Activated T-cell treated with anti-CD3 and anti-CD28 coated beads for 48 hours (primary cell): ENCODE data around the gene DYNC2H1.
"Not testable (repeated sequence)": the region's sequence is repeated elsewhere in the genome, so short reads cannot be mapped to it uniquely, and the experiment has no call there.

Experiments used
- DNase-seq: peaks from one replicate; pipeline ENCODE4 v3.0.0-alpha.2; 2020; ENCODE audit warnings: low read depth

Gene DYNC2H1

DNA sequence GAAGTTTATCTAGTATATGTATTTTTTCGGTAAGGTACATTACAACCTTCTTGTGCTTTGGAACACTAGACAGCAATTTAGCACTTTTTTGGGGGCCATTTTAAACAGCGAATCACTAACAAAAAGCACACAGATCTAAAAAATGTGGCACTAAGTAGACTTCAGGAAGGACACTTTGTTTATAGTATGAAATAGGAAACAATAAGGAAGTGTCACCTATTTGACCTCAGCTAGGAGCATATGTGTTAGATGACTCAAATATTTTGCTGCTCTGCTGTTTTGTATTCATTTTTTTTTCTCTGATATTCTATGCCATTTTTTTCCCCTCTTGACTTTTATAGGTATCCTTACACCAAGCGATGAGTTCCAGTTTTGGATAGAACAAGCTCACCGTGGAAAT lies 5.6 kb downstream of the DYNC2H1 start:
- DNase-seq = no peak

DNA sequence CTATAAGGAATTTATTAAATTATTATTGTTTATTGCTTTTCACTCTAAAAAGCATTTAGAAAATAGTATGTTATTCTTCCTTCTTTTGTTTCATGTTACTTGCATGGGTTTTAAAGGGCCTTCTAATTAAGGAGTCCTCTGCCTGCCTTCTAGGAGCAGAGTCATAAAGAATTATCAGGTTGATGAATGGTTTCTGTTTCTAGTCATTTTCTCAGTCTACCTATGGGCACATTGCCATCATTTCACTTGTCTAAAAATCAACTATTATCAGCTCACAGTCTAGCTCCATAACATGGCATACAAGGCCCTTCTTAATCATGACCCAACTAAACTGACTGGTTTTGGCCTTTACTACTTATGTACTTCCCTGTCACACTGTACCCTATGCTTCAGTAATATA lies 16.2 kb downstream of the DYNC2H1 start:
- DNase-seq = no peak

DNA sequence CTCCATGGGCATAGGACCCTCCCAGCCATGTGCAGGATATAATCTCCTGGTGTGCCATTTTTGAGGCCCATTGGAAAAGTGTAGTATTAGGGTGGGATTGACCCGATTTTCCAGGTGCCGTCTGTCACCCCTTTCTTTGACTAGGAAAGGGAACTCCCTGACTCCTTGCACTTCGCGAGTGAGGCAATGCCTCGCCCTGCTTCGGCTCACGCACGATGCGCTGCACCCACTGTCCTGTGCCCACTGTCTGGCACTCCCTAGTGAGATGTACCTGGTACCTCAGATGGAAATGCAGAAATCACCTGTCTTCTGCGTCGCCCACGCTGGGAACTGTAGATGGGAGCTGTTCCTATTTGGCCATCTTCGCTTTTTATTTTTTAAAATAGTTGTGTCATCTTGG lies 32.8 kb downstream of the DYNC2H1 start:
- DNase-seq = not testable (repeated sequence)

DNA sequence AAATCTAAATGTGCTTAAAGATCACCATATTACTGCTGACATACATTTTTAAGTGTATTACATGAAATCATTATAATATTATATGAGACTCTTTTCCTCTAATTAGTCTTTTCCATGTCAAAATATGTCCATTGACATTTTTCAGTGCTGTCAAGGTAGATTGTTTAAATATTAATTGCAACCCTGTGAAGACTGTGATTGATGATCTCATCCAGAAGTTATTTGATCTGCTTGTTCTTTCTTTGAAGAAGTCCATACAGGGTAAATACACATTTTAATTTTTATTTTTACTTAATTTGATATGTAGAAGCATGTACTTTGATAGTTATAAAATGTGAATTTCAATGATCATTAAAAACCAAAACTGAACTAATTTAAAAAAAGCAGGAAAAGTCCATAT lies 38.4 kb downstream of the DYNC2H1 start:
- DNase-seq = no peak

DNA sequence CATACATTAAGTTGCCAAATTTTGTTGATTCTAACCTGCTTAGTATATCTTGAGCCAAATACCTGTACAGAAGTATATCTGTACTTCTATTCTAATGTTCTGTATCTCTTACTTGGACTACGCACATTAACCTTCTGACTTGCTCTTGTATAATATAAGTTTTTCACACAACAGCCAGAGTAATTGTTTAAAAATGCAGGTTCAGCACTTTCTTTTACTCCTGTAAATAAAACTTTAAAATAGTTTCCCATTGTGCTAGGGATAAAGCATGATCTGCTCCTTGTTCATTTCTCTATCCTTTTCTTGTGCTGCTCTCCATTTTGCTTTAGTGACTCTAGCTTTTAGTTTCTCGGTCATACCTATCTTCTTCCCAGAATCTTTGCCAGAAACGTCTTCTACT lies 48.3 kb downstream of the DYNC2H1 start:
- no peak for DNase-seq

DNA sequence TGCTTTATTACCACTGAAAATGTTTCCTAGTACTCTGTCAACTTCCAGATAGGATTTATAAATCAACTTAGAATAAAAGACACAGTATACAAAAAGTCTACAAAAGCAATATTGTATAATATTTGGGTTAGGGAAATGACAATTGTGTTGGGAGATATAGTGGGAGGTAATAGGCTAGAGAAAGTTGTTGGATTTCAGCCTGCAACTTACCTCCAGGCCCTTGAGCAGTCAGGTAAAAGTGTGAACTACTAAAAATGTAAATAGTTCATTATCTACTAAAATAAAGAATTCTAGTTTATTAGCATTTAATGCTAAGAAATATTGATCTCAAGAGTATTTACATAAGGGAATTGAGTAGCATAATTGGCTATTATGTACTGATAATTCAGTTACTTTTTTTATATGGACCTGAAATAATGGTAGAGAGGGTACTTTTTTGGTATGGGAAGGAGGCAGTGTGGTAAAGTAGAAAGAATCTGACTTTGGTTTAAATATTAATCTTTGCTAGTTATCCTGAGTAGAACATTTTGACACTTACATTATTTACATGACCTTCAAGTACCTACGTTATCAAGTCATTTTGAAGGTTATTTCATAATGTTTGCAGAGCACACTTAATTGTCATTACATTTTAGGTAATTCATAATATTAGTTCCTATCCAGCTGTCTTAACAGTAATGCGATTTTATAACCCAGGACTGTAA lies 55.0 kb downstream of the DYNC2H1 start:
- no peak for DNase-seq

DNA sequence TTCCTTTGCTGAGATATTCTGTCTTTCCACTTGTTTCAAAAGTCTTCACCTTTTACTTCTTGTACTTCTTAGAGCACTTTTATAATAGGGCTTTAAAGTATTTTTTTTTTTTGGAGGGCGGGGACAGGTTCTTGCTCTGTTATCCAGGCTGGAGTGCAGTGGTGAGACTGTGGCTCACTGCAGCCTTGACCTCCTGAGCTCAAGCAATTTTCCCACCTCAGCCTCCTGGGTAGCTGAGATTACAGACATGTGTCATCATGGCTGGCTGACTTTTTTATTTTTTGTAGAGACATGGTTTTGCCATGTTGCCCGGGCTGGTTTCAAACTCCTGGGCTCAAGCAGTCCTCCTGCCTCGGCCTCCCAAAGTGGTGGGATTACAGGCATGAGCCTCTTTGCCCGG lies 57.9 kb downstream of the DYNC2H1 start:
- no peak for DNase-seq

DNA sequence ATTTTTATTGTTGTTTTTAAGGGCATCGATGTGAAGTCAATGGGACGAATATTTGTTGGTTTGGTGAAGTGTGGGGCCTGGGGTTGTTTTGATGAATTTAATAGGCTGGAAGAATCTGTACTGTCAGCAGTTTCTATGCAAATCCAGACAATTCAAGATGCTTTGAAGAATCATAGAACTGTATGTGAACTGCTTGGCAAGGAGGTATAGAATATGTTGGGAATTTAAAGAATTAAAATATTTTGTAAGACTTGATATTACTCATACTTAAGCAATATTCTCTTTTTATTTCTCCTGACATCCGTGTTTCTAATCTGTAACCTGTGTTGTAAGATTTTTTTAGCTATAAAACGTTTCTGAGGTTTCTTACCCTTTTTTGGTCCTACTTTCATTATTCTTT lies 61.6 kb downstream of the DYNC2H1 start:
- DNase-seq = no peak

DNA sequence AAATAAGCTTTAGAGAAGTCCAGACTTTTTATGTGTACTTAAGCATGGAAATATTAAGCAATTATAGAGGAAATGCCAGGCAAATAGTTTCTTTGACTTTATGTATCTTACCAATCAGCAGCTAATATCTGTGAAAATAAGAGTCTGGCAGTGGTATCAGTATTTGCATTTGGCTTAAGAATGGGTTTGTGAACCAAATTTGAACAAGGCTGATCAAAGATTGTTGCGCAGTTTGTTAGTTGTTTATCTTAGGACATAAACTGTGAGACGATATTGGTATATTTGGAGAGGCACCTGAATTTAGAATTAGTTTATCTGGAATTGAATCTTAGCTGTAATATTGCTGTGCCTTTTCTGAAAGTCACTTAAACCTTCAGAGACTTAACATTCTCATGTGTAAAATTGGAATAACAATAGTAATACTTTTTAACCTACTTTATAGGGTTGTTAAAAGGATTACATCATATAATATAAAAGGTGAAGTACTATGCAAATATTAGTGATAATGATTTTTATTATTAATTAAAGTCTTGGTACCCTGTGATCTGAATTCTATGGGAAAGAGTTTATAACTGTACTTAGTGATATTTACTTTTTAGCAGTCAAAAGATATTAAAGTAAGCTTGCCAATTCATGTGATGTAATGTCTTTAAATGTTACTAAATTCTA lies 66.4 kb downstream of the DYNC2H1 start:
- DNase-seq = no peak

DNA sequence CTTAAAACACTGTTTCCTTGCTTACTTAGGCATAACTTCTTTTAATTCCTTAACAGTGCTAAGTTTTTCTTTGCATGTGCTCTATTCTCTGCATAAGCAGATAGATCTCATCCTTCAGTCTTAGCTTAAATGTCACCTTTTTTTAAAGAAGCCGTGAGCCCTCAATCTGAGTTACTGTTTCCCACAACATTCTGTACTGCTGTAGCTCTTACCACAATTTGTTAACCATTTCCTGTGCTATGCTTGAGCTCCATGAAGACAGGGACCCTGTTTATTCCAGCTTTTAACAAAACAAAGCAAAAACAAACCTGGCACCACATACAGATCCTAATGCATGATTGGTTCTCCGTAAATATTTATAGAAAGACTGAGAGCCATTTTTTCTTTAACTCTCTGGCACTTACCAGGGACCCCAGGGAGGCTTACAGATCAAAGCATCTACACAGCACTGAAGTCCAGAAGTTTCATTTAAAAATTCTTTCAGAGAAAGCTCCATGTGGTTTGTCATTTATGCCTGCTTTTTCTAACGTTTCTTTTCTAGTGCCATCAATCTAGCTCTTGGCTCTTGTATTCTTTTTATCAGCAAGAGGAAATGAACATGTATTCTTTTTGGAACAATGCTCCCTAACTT lies 74.9 kb downstream of the DYNC2H1 start:
- no peak for DNase-seq

DNA sequence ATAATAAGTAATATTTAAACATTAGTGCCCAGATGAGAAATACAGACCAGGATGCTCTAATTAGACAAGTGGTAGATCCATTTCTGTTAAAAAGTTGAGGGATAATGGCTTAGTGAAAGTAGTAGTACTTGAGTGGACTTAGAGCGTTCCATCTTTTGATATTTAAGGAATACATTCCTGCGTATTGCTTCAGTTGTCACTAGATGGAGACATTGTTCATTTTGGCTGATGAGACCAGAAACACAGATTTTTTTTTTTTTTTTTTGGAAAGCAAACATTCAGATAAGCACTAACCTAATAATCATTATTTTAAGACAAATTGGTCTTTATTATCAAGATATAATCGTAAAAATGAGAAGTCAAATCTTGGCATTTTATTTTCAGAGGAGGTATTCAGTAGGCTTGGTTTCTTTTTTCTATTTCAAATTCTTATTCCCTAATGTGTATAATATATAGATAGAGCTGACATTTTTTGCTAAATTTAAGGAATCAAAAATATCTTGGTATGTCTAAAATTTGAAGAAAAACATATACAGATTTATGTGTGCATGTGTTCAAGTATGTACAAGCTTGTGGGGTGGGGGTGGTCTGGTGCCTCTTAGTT lies 92.9 kb downstream of the DYNC2H1 start:
- DNase-seq = no peak

DNA sequence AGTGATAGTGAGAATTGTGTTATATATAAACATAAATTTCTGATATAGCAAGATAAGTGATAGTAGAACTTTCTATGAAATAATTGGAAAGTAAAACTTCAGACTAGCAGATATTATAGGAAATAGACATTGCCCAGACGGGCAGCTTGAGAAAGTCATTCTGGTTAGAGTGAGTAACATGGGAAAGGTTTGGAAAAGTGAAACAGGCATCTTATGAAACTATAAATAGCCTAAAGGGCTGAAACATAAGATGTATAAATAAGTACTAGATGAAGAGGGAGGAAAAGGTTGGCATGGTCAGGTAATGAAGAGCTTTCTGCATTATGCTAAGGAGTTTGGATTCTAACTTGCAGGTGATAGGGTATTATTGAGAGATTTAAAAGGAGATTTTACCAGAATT lies 101.3 kb downstream of the DYNC2H1 start:
- DNase-seq = no peak

DNA sequence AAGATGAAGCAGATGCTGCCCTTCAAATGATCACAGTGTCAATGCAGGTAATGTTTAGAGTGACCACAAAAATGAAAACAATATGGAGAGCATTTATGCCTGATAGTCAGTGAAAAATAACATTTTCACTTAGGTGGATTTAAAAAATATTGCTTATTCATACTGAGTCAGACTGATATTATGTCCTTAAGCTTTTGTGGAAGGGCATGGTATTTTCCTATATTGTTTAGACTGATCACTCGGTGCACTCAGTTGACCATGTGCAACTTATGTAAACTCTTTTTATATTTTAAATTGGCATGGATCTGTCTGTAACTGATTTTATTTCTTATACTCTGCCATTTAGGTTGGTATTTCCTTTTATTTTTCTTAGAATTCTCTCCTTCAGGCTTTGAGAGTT lies 106.6 kb downstream of the DYNC2H1 start:
- DNase-seq = no peak

DNA sequence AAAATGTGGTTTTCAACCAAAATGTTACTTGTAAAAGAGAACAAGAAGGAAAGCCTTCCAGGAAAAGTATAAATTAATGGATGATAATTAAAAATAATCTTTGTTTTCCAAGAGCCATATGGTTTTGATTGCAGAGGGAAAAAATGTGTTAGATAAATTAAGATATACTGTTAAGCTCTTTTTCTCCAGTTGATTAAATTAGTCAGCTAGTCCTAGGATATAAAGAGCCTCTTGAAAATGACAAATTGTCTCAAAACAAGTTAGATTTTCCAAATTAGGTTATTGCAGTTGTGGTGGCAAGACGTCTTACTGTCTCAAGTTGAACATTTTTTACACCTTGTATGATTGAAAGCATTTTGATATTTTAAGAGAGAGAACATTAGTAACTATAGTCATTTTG lies 110.9 kb downstream of the DYNC2H1 start:
- no peak for DNase-seq

DNA sequence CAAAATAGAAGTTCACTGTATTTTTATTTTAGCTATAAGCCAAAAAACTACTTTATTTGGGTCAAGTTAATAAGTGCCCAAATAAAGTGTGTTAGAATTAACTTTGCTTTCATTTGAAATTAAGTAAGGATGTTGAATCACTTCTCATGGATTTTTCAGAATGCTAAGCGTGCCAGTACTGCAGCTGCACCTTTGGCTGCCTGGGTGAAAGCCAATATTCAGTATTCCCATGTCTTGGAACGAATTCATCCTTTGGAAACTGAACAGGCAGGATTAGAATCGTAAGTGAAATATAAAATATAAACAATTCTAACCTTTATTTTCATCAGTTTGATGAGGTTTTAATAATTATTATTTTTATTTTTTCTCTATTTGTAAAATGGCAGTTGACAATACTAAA lies 113.6 kb downstream of the DYNC2H1 start:
- DNase-seq = no peak

DNA sequence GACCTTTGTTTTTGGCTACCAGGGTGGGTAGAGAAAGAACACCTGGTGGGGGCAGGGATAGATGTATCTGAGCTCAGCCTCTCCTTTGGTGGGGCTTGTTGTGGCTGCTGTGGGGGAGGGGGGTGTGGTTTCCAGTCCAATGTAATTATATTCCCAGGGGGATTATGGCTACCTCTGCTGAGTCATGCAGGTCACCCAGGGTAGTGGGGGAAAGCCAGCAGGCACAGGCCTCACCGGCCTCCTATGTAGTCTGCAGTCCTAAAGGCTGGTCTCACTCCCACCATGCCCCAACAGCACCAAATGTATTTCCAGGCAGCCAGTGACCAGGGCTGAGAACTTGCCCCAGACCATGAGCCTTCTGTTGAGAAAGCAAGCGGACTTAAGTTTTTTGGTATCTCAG lies 119.6 kb downstream of the DYNC2H1 start:
- DNase-seq = no peak

DNA sequence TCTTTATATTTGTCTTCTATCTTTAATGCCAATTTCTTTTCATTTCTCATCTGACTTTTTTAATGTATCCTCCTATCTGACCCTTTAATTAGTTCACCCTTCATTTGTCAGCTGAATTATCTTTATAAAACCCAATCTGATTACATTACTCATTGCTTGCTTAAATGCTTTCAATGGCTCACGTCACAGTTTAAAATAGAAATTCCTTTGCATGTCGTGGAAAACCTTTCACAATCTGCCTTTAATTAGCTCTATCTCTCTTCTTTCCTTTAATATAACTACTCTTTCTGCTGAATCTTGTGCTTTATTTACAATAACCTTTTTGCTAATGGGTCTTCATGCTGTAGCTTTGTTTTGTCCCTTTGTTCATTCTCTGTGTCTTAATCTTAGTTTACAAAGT lies 125.7 kb downstream of the DYNC2H1 start:
- no peak for DNase-seq

DNA sequence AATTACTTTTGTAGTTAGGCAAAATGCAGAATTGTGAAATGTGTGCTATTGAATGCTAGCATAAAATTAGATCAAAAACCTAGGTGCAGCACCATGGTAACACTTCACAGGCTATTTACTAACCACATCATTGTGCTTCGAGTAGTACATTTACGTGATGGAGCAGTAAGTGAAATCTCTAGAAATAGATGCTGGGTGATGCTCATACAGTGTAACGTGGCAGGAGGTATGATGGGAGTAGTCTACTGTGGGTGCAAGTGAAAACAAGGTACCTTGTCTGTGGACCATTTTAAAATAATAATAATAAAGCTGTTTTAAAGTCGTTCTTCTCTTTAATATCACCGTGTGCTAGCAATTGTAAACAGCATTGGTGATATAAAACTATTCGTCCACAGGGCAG lies 132.3 kb downstream of the DYNC2H1 start:
- DNase-seq = no peak

DNA sequence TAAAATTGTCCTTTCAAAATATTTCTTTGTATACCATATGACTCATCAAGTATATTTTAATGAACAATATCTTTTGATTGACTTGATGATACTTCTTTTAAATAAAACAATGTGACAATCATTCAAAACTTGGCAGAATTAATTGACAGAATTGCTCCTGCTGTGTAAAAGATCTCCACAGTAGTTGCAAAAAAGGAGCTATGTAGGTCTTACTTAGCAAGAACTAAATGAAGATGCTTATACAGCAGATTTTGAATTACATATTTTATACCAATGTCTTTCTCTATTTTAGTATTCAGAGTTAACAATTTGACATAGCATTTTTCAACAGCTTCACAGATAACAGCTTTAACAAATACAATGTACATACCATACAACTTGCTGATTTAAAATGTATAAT lies 144.9 kb downstream of the DYNC2H1 start:
- no peak for DNase-seq

DNA sequence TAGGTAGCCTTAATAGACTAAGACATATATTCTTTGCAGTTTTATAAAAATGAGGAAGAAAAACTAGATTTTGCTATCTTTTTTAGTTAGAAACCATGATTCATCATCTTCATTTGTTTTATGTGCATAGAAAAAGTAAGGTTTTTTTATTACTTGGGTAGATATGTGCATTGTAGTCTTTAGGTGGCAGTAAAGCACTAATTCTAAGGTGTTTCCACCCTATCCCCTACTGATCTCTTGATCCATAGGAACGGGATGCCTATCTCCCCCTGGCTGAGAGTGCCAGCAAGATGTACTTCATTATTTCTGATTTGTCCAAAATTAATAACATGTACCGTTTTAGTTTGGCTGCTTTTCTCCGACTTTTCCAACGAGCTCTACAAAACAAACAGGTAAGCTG lies 148.1 kb downstream of the DYNC2H1 start:
- DNase-seq = no peak

DNA sequence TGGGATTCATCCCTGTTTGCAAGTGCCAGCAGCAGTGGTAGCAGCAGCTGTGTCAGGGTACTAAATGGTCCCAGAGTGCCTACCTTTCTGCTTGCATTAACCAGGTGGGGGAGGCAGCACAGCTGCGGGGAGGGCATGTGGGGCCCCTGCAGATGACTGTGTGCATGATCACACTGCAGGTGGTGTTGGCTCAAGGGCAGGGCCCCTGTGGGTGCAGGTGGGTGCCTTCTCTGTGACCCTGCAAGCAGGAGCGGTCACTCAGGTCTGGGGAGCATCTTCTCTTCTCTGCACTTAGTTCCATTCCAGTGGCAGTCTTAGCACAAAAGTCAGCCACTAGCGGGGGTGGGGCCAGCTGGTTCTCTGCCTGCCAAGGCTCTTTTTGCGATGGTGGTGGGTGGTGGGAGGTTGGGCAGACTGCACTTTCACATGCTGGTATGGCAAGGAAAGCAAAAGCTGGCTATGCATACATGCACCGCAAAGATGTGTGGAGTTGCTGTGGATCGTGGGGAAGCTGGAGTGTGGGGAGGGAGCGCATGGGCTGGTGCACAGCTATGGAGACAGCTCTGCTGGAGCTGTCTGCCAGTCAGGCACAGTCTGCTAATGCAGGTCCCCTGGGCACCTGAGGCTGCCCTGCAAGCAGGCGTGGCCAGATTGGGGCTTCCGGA lies 157.1 kb downstream of the DYNC2H1 start:
- no peak for DNase-seq

DNA sequence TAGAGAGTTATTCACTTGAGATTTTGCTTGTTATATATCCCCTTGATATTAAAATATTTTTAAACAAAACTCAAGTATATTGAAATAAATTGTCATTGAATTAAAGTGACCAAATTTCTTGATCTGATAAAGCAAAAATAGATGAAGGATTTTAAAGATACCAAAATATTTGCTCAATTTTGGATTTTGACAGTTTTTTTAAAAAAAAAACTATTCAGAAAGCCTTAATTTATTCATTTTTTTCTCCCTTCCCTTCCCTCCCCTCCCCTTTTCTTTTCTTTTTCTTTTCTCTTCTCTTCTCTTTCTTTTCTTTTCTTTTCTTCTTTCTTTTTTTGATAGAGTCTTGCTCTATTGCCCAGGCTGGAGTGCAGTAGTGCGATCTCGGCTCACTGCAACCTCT lies 163.7 kb downstream of the DYNC2H1 start:
- DNase-seq = no peak

DNA sequence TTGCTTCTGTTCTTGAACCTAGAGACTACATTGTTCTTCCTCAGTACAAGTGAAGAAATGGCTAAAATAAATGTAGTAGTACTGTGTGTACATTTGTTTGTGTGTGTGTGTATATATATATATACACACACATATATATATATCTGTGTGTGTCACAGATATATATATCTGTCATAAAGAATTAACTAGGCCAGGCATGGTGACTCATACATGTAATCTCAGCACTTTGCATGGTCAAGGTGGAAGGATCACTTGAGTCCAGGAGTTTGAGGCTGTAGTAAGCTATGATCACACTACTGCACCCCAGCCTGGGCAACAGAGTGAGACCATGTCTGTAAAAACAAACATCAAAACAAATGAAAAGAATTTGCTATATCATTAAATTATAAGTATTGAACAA lies 164.8 kb downstream of the DYNC2H1 start:
- no peak for DNase-seq
